B cell (primary cell): Measurements from ENCODE around the gene EPHB1.

ENCODE experiments used
- CTCF ChIP-seq: fragments of 200-600 bp; IDR thresholded peaks from one replicate; pipeline ENCODE4 v1.8.0; 2022; ENCODE audit warnings: antibody characterized with exemption, mild to moderate bottlenecking
- EZH2 ChIP-seq: IDR thresholded peaks from 2 replicates; pipeline ENCODE4 v1.6.1; 2012; ENCODE audit warnings: borderline replicate concordance, low read depth, mild to moderate bottlenecking, moderate library complexity, low read length; ENCODE audit not compliant: insufficient read depth, poor library complexity, severe bottlenecking

GRCh38 chr3:135093121-135093520, 298.1 kb downstream of the EPHB1 start:
- TF ChIP-seq CTCF (no peak), EZH2 (no peak)
